GM18520 (cell line): ENCODE measurements around the gene MRM3.
"Not testable (repeated sequence)": the region's sequence is repeated elsewhere in the genome, so short reads cannot be mapped to it uniquely, and the experiment has no call there.

ENCODE experiments used
- ATAC-seq: cut with Tn5 transposase; IDR thresholded peaks from one replicate; pipeline ENCODE4 v1.9.1; 2021; ENCODE audit not compliant: unreplicated experiment

MRM3 gene, protein sequence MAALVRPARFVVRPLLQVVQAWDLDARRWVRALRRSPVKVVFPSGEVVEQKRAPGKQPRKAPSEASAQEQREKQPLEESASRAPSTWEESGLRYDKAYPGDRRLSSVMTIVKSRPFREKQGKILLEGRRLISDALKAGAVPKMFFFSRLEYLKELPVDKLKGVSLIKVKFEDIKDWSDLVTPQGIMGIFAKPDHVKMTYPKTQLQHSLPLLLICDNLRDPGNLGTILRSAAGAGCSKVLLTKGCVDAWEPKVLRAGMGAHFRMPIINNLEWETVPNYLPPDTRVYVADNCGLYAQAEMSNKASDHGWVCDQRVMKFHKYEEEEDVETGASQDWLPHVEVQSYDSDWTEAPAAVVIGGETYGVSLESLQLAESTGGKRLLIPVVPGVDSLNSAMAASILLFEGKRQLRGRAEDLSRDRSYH

DNA sequence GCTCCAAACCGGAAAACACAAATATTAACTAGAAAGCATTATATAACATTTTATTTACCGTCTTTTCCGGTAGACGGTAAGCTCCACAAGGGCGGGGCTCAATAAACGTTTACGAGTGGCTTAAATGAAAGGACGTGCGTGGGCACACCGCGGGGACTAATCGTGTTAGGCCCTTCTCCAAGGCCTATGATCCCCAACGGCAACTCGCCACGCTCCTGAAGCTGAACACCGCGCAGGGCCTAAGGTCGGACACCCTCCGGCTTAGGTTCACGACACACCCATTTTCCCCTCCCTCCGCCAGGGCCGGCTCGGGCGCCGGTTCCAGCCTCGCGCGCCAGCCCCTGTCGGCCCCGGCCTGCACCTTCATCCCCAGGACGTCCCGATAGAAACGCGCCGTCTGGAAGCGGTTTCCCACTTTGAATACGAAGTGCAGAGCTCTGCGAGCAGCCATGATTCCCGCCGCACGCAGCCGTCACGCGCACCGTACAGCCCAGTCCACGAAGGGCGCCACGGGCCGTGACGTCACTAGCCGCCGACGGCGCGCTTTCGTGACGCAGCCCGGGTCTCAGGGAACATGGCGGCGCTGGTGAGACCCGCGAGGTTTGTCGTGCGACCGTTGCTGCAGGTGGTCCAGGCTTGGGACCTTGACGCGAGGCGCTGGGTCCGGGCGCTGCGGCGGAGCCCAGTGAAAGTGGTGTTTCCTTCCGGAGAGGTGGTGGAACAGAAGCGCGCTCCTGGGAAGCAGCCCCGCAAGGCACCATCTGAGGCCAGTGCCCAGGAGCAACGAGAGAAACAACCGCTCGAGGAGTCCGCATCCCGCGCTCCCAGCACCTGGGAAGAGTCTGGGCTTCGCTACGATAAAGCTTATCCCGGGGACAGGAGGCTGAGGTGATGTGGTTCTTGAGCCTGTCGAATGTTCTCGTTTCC is at the start of gene MRM3, which contains the start of gene GLOD4:
TSS of gene MRM3 (plus strand) at position 549 of the 927 bp plus-strand sequence. CDS start at position 575, 26 bp downstream.
TSS of gene GLOD4 (minus strand) at position 476 of the 927 bp plus-strand sequence. CDS start at position 451, 25 bp downstream.
- peak; percentile 71 for ATAC-seq

DNA sequence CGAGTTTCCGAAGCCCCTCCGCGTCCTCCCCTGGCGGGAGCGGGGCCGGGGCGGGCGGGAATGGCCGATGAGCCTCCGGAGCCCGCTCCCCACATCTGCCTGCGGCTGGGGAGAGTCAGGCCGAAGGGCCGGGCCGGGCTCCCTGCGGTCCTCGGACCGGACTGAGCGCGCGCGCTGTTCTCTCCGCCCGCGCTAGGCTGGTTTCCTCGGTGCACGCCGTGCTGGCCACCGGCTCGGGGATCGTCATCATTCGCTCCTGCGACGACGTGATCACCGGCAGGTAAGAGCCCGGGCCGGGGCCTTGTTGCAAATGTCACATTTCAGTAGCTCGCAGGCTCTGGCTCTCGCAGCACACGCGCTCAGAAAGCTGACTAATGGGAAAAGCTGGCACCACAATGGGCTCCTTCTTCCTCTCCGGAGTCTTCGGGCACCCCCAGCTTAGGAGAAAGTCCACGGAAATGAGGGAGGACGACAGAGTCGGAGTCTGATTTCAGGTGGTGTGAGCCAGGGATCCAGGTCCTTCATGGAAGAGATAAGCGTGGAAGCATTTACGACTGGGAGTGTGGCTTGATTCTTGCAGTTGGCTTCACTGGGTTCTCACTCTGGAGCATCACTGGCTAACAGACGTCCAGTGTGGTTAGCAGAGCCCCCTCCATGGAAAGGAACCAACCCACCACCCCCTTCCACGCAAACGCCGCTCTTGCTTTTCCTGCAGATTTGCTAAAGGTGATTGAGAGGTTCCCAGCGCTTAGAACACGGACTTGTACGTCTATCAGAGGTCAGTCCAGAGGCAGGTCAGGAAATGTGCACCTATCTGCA is 49.0 kb upstream of the MRM3 start:
- ATAC-seq: no peak

DNA sequence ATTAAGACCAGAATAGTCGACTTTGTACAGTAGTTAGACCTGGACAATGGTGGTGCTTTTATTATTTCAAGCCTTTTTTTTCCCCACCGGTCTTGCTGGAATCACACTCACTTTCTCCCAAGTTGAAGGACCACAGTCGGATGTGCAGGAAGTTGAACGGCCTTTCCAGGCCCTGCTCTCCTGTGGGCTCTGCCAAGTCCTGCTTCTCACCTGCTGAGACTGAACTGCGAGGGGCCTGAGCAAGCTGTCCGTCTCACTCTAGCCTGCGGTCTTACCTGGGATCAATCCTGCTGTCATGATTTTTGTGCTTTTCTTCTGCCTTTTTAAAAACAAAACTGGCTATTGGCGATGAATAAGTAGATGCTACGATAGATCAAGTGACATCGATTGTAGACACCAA is 48.4 kb upstream of the MRM3 start:
- ATAC-seq: no peak

DNA sequence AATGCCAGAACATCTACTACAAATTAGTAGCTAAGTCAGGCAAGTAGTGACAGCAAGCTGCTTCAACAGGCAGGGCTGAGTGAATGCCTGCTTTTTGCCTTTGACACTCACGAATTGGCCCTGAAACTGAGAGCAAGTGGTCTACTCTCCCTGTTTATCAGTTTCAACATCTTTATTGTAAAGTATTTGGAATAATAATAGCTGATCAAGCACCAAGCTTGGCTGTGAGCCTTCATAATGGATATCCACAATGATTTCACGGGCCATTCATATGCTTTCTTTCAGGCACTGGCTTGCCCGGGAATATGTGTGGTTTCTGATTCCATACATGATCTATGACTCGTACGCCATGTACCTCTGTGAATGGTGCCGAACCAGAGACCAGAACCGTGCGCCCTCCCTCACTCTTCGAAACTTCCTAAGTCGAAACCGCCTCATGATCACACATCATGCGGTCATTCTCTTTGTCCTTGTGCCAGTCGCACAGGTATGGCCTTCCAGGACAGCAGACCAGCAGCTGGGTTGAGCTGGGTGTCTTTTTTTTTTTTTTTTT is 44.5 kb upstream of the MRM3 start:
- no peak for ATAC-seq

DNA sequence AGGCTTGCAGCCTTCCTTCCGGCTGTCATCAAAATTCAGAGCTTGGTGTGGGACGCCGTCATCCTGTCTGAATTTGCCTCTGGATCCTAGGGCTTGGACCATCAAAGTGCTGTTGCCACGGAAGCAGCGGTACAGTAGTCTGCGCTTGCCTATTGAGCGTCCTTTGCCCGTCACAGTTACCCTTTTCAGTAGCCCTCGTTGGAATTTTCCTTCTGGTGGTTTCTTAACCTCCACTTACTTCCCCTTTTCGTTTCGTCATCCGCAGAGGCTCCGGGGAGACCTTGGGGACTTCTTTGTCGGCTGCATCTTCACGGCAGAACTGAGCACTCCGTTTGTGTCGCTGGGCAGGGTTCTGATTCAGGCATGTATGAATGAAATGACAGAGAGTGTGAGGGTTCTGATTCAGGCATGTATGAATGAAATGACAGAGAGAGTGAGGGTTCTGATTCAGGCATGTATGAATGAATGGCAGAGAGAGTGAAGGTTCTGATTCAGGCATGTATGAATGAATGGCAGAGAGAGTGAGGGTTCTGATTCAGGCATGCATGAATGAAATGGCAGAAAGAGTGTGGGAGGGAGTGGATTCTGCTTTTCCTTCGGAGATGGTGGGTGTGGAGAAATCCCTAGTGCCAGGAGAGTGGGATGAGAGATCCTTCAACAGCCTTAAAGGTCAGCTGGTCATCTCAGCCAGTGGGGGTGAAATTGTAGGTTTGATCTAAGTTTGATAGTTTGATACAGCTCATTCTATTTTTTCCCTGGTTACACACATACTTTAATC is 41.7 kb upstream of the MRM3 start:
- peak; percentile 73 for ATAC-seq

DNA sequence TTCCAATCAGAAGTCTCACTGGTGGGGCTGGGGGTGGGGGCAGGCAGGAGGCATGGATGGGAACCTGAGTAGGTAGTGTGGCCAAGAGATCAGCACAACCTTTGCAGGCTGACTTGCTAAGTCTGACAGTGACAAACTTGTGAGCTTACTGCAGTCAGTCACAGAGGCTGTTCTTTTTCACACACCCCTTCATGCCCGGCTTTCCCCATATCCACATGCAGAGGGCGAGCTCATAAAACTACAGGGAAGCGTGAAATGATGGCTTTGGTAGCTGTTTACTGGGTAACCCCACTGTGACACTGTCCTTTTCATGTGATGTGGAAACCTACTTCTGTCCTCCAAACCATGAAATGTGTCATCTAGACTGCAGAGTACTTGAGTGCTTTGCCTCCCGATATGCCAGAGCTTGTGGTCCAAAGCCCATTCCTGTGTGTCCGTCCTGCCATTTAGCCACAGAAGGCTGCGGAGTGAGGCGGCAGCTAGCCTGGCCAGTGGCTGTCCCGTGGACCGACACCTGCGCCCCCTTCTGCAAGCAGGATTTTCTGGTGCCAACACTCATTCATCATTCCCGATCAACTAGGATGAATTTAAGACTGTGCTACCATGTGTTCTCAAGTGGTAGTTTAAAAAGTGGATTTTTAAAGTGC is 39.9 kb upstream of the MRM3 start:
- no peak for ATAC-seq

DNA sequence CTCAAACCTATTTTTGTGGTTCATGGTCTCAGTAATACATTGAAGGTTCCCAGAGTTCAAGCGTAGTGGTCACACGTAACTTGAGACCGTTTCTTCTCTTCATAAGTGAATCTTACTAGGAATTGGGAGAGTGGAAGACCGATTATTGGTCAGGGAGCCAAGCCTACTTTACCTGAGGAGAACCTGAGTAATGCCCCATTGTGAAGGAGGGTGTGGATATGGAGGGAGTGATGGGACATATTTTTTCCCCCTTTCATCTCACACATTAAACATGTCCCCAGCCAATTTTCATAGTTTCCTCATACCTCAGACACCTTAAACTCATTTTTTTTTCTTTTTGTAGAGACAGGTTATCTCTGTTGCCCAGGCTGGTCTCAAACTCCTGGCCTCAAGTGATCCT is 39.0 kb upstream of the MRM3 start:
- ATAC-seq: no peak

DNA sequence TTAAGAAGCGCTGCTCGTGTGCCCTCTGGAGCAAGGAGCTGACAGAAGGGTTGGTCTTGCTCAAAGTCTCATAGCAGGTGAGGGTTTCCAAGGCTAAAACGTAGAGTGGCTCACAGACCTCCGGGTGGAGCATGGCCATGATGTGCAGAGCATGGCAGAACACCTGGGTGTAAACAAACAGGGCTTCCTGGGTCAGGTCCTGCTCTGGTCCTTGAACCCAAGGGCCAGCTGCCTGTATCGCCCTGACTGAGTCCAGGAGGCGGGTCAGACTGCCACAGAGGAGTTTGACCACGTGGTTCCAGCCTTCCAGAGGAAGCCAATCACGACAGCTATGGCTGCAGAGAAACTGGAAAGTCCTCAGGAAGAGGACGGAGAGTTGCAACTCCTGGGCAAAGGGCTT is 37.2 kb upstream of the MRM3 start:
- ATAC-seq: no peak

DNA sequence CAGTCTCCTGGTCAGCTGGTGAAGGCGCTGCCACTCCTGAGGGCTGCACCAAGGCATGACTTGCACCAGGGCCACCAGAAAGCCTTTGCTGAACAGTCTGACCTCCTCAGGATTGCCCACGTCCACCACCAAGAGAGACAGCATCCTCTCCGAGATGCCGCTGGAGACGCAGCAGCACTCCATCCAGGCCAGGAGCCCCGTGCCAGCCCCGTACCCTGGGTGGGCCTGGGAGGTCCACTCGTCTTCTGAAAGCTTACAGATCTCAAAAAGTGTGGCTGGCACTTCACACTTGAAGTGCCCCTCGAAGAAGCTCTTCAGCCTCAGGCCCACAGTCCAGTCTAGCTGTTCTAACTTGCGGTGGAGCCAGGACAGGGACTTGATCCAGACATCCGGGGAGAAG is 36.7 kb upstream of the MRM3 start:
- ATAC-seq: no peak

DNA sequence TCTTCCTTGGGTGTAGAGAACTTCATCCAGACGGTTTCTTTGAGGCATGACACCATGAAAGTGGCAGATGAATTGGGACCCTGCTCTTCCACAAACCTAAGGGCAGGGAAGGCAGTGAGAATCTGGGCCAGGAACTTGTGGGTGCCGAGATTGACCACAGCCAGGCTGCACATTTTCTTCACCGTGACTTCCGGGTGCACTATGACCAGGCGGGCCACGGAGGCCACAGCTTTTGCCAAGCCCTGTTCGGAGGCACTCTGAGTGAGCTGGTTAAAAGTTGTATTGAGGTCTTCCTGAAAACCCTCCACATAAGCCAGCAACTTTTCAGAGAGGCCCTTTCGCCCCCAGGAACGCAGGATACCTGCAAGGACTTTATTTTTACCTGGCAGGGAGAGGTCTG is 36.0 kb upstream of the MRM3 start:
- no peak for ATAC-seq

DNA sequence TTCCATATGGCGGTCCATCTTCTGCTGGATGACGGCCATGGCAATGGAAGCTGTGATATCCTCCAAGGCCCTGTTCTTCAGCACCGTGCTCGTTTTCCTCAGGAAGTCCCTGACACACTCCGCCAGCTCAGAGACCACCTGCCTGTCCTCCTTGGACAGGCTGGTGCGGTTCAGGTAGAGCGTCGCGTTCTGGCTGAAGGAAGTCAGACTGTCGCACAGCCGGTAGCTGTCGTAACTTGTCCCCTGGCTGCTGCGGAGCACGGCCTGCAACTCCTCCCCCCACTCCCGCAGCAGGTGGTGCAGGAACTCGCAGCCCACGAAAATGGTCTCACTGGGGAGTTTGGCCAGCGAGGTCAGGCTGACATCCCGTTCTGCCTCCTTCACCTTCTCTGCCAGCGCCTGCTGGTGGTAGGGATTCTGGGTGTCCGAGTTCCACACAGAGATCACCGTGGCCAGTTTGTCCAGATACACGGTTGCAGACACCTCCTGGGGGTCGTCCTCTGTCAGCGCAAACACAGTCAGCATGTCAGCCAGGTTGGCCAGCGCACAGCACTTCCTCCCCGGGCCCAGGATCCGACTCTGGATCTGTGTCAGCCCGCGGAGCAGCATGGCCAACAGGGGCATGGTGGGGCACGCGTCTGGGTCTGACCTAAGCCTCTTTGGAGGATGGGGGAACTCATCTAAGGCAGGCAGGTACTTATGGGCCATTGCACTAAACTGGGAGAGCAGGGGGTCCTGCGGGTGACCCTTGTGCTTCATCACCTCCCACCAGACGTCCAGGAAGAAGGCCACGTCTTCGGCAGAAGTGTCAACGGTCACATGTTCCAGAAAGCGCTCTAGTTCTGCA is 35.1 kb upstream of the MRM3 start:
- no peak for ATAC-seq

DNA sequence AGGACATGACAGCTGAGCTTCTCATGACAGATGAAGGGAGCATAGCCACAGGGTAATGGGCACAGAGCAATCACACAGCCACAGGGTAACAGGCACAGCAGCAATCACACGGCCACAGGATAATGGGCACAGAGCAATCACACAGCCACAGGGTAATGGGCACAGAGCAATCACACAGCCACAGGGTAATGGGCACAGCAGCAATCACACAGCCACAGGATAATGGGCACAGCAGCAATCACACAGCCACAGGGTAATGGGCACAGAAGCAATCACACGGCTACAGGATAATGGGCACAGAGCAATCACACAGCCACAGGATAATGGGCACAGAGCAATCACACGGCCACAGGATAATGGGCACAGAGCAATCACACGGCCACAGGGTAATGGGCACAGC is 33.5 kb upstream of the MRM3 start:
- ATAC-seq: not testable (repeated sequence)

DNA sequence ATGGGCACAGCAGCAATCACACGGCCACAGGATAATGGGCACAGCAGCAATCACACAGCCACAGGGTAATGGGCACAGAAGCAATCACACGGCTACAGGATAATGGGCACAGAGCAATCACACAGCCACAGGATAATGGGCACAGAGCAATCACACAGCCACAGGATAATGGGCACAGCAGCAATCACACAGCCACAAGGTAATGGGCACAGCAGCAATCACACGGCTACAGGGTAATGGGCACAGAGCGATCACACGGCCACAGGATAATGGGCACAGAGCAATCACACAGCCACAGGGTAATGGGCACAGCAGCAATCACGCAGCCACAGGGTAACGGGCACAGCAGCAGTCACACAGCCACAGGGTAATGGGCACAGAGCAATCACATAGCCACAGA is 32.8 kb upstream of the MRM3 start:
- ATAC-seq: not testable (repeated sequence)

DNA sequence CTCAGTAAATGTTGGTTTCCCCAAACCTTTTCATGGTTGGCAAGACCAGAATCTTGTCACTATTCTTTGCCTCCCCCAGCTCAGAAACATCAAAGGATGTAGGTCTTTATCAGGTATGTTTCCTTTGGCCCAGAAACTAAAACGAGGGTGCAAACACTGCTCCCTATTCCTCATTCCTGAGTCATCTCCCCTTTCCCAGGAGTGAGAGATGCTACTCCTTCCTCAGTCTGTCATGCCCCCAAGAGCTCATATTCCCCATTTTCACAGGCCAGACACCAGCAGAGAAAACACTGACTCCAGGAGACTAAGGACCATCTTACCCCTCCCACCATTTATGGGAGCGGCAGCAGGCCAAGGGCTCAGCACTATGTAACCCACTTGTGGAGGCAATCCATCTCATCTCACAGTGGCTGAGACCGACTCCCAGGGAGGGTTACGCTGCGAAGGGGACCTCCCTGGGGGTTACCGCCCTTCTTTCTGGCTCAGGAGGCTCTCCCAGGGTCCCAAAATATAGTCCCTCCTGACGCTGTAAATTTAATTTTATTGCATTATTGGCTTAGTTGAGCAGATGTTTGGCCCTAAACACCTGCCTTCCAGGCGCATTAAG is 31.6 kb upstream of the MRM3 start:
- no peak for ATAC-seq

DNA sequence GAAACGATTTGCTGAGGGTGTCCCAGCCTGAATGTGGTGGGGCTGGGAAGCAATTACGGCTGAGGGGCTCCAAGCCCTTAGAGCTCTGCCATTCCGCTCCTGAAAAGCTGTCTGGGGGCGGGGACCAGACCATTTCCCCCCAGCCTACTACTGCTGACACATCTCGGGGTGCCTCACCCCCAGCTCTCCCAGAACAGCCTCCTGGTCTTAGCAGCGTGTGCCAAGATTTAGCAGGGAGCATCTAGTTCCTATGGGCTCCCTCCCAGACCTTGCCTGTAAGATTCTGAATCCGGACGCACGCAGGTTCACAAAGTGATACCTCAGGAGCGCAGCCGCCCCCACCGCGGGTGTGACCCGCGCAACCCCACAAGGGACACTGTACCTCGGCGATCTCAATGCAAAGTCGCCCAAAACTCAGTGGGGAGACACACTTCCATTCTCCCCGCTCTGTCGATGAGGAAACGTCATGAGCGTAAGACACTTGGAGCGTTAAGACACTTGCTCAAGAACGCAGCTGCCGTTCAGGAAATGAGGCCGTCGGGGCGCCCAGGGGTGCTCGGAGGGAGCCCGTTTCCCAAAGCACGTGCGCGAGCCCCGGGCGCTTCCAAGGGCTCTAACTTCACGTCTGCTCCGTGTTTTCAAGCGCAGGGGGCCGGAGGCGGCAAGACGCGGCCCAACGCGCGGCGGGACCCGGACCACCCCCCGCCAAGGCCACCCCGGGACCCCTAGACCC is 30.7 kb upstream of the MRM3 start:
- ATAC-seq: peak; percentile 4

DNA sequence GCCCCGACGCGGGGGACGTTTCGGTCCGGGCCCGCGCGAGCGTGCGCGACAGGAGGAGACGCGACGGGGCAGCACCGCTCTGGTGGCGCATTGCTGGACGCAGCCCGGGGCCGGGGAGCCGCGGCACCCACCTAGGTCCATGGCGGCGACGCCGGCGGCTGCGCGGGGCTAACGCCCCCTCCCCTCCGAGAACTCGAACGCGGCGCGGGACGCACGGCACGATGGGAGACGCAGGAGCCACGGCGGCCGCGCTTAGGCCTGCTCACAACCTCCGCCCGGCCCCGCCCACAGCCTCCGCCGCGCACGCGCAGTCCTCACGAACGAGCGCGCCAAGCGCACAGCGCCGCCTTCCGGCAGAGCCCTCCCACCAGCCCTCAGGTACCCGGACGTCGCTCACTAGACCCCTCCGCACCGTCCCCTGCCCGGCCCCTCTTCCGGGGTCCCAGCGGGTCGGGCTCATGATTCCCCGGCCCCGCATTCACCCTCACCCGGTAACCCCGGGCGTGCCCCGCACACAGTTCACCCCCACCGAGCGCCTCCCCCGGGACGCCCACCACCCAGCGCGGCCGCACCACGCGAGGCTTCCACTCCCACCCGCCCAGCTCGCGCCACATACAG is 30.0 kb upstream of the MRM3 start, which contains the start of gene GEMIN4:
TSS of gene GEMIN4 (minus strand) at position 263 of the 618 bp plus-strand sequence. CDS start at position 141, 122 bp downstream.
- ATAC-seq: peak; percentile 80
